ENCODE measurements around the gene GP1BB.

DNA sequence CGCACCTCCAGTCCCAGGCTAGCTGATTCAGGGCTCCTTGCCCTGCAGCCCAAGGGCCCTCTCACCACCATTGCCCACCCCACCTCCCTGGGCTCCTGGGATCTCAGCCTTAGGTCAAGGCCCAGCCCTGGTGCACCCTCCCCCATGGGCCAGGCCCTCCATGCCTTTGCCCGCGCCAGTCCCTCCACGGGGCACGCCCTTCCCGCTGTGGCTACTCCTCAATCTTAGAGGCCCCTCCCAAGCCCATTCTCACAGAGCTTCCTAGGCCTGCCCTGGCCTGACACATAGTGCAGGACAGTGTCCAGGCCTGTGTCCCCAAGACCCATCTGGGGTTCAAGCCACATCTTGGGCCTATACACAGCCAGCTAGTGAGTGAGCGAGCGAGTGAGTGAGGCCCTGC, 6.9 kb downstream of the GP1BB start:
- TF ChIP-seq, protein P1, sequence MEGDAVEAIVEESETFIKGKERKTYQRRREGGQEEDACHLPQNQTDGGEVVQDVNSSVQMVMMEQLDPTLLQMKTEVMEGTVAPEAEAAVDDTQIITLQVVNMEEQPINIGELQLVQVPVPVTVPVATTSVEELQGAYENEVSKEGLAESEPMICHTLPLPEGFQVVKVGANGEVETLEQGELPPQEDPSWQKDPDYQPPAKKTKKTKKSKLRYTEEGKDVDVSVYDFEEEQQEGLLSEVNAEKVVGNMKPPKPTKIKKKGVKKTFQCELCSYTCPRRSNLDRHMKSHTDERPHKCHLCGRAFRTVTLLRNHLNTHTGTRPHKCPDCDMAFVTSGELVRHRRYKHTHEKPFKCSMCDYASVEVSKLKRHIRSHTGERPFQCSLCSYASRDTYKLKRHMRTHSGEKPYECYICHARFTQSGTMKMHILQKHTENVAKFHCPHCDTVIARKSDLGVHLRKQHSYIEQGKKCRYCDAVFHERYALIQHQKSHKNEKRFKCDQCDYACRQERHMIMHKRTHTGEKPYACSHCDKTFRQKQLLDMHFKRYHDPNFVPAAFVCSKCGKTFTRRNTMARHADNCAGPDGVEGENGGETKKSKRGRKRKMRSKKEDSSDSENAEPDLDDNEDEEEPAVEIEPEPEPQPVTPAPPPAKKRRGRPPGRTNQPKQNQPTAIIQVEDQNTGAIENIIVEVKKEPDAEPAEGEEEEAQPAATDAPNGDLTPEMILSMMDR (IDR thresholded peaks at IDR 0.05) = no peak
- no peak for TF ChIP-seq POLR2A (IDR thresholded peaks at IDR 0.05)
